Type B pancreatic cell (in vitro differentiated cells): ENCODE results near the gene NUDT17. TPM values are rescaled to one million over a fixed set of nuclear protein-coding genes. Genes with fewer than 3 reads are reported as not detected.
"Not testable (repeated sequence)": the region's sequence is repeated elsewhere in the genome, so short reads cannot be mapped to it uniquely, and the experiment has no call there.

ENCODE experiments used
- DNase-seq: peaks from one replicate; pipeline ENCODE4 v3.0.0; 2021; ENCODE audit warnings: mixed read lengths; ENCODE audit not compliant: unreplicated experiment; ENCODE audit errors: extremely low spot score
- H3K27ac Mint-ChIP-seq: 2 replicates; pipeline ENCODE4 v1.8.0; 2021; ENCODE audit warnings: mild to moderate bottlenecking, mixed read lengths
- H3K27me3 Mint-ChIP-seq: 2 replicates; pipeline ENCODE4 v1.8.0; 2021; ENCODE audit warnings: mixed read lengths
- H3K36me3 Mint-ChIP-seq: 2 replicates; pipeline ENCODE4 v1.8.0; 2021; ENCODE audit warnings: mixed read lengths
- H3K4me1 Mint-ChIP-seq: one replicate; pipeline ENCODE4 v1.8.0; 2021; ENCODE audit warnings: mixed read lengths; ENCODE audit not compliant: unreplicated experiment
- H3K4me3 Mint-ChIP-seq: 2 replicates; pipeline ENCODE4 v1.8.0; 2021; ENCODE audit warnings: mild to moderate bottlenecking, mixed read lengths
- H3K9me3 Mint-ChIP-seq: 2 replicates; pipeline ENCODE4 v1.8.0; 2021; ENCODE audit warnings: mixed read lengths
- CTCF ChIP-seq: fragments of 200-600 bp; sonication (generic); conservative IDR thresholded peaks from 2 replicates; pipeline ENCODE4 v1.5.0; 2021; ENCODE audit warnings: antibody characterized with exemption, mild to moderate bottlenecking
- total RNA-seq: library from RNA; stranded (reverse); gene quantifications from 2 replicates; pipeline ENCODE4 v1.2.1, GENCODE V29; 2021; ENCODE audit warnings: low replicate concordance

NUDT17 gene
- total RNA-seq, 1 donor from 2014 or later, result 4.0 TPM

- H3K36me3 Mint-ChIP-seq, result peaks cover 4% of the 10 kb centered on the region
- H3K9me3 Mint-ChIP-seq, result no peaks in the 10 kb centered on the region
- no peak for DNase-seq
- TF ChIP-seq CTCF, result no peak
- no peak overlapping the region for H3K27ac Mint-ChIP-seq
- peaks cover 18% of the 10 kb centered on the region for H3K4me1 Mint-ChIP-seq
- H3K4me3 Mint-ChIP-seq, result no peak overlapping the region
- H3K27me3 Mint-ChIP-seq, result no peaks in the 10 kb centered on the region
Measured at GRCh38 chr1:145805057-145805456, 40.4 kb upstream of the NUDT17 start.

- no peak overlapping the region for H3K4me3 Mint-ChIP-seq
- H3K9me3 Mint-ChIP-seq, result no peaks in the 10 kb centered on the region
- no peak for DNase-seq
- no peaks in the 10 kb centered on the region for H3K27me3 Mint-ChIP-seq
- no peak overlapping the region for H3K27ac Mint-ChIP-seq
- H3K36me3 Mint-ChIP-seq, result peaks cover 4% of the 10 kb centered on the region
- peaks cover 18% of the 10 kb centered on the region for H3K4me1 Mint-ChIP-seq
- no peak for TF ChIP-seq CTCF
Measured at GRCh38 chr1:145806408-145806807, 39.0 kb upstream of the NUDT17 start.

GRCh38 chr1:145806844-145807243, 38.6 kb upstream of the NUDT17 start:
- Mint-ChIP-seq H3K27ac (no peak overlapping the region), H3K27me3 (no peaks in the 10 kb centered on the region)

GRCh38 chr1:145812977-145813810, 32.2 kb upstream of the NUDT17 start:
- H3K9me3 Mint-ChIP-seq, H3K36me3 Mint-ChIP-seq, H3K27ac Mint-ChIP-seq, H3K4me1 Mint-ChIP-seq, H3K27me3 Mint-ChIP-seq, DNase-seq, H3K4me3 Mint-ChIP-seq: not testable (repeated sequence)

More at GRCh38 chr1:145806844-145807243, 38.6 kb upstream of the NUDT17 start:
- TF ChIP-seq CTCF, result no peak
- no peak for DNase-seq
- peaks cover 18% of the 10 kb centered on the region for H3K4me1 Mint-ChIP-seq
- no peaks in the 10 kb centered on the region for H3K9me3 Mint-ChIP-seq
- H3K36me3 Mint-ChIP-seq, result peaks cover 4% of the 10 kb centered on the region
- no peak overlapping the region for H3K4me3 Mint-ChIP-seq

GRCh38 chr1:145818095-145818494, 27.3 kb upstream of the NUDT17 start:
- DNase-seq, H3K4me3 Mint-ChIP-seq, H3K36me3 Mint-ChIP-seq, H3K9me3 Mint-ChIP-seq, H3K27me3 Mint-ChIP-seq, H3K4me1 Mint-ChIP-seq, H3K27ac Mint-ChIP-seq: not testable (repeated sequence)

- H3K4me3 Mint-ChIP-seq, result not testable (repeated sequence)
Measured at GRCh38 chr1:145822779-145823331, 22.6 kb upstream of the NUDT17 start.

More at GRCh38 chr1:145822779-145823331, 22.6 kb upstream of the NUDT17 start:
- H3K4me1 Mint-ChIP-seq, H3K27me3 Mint-ChIP-seq, H3K27ac Mint-ChIP-seq, DNase-seq, H3K9me3 Mint-ChIP-seq: not testable (repeated sequence)
- H3K36me3 Mint-ChIP-seq, result peaks cover 16% of the 10 kb centered on the region
